ENCODE data around the gene CLGN. TPM values are rescaled to one million over a fixed set of nuclear protein-coding genes. Genes with fewer than 3 reads are reported as not detected.
A peak's percentile ranks its signal among the peaks of the same experiment; 100 is the strongest.

Gene CLGN
- total RNA-seq, 1 experiment from 2014 or later: 5.5 TPM

DNA sequence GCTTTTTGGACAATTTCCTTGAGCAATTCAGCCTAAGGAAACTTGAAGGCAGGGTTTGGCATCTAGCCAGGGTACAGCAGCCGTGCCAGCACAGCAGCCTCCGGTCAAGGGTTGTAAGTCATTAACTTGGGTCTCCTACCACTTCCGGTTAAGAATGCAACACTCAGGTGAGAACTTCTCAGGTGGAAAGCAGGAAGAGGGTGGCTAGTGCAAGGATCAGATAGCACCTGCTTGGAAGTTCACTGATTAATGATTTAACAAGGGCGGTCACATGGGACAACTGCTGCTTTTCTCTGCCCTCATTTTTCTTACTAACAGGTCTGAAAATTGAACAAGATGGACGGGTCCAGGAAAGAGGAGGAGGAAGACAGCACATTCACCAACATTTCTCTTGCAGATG, 84.1 kb downstream of the CLGN start:
- Mint-ChIP-seq H3K9me3 (ENCODE audit: unreplicated experiment) (no peaks in the 10 kb centered on the region), H3K27me3 (ENCODE audit: insufficient read depth, unreplicated experiment) (no peaks in the 10 kb centered on the region), H3K4me1 (ENCODE audit: low read depth, unreplicated experiment) (peaks cover 7% of the 10 kb centered on the region), H3K36me3 (ENCODE audit: insufficient read depth, unreplicated experiment) (no peaks in the 10 kb centered on the region), H3K27ac (ENCODE audit: unreplicated experiment) (no peak overlapping the region), H3K4me3 (ENCODE audit: unreplicated experiment) (peak overlapping the region; percentile 69)
- Histone ChIP-seq H3K27me3 (replicated peaks; ENCODE audit: control insufficient read depth, insufficient read depth, low read length) (no peaks in the 10 kb centered on the region), H3K4me3 (ENCODE audit: low read depth, low read length) (peak overlapping the region; percentile 4; the same call in 1 of the 2 replicates), H3K36me3 (ENCODE audit: control insufficient read depth, insufficient read depth, low read length) (no peaks in the 10 kb centered on the region), H3K9me3 (no peaks in the 10 kb centered on the region), H3K4me1 (peaks cover 6% of the 10 kb centered on the region; the same call in 1 of the 2 replicates)
- peak; percentile 69 to 84 for DNase-seq
- TF ChIP-seq, protein P1, sequence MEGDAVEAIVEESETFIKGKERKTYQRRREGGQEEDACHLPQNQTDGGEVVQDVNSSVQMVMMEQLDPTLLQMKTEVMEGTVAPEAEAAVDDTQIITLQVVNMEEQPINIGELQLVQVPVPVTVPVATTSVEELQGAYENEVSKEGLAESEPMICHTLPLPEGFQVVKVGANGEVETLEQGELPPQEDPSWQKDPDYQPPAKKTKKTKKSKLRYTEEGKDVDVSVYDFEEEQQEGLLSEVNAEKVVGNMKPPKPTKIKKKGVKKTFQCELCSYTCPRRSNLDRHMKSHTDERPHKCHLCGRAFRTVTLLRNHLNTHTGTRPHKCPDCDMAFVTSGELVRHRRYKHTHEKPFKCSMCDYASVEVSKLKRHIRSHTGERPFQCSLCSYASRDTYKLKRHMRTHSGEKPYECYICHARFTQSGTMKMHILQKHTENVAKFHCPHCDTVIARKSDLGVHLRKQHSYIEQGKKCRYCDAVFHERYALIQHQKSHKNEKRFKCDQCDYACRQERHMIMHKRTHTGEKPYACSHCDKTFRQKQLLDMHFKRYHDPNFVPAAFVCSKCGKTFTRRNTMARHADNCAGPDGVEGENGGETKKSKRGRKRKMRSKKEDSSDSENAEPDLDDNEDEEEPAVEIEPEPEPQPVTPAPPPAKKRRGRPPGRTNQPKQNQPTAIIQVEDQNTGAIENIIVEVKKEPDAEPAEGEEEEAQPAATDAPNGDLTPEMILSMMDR (IDR thresholded peaks at IDR 0.05; ENCODE audit: insufficient read depth in 1 of 2, low read depth in 1 of 2, low read length in 1 of 2, severe bottlenecking in 1 of 2, unreplicated experiment in 1 of 2): no peak
- ChIA-PET CTCF (interaction anchor here (0.5 to 2.2 kb wide), 2 partner anchors 17 to 84 kb away, joined by 5 to 7 read pairs; no protein-coding TSS in a partner anchor), POLR2A (no interaction called here)
- intact Hi-C loops (cut with micrococcal nuclease; ENCODE audit: unreplicated experiment): no loop called here
- BruUV-seq (replicated peaks): no TSS peak

DNA sequence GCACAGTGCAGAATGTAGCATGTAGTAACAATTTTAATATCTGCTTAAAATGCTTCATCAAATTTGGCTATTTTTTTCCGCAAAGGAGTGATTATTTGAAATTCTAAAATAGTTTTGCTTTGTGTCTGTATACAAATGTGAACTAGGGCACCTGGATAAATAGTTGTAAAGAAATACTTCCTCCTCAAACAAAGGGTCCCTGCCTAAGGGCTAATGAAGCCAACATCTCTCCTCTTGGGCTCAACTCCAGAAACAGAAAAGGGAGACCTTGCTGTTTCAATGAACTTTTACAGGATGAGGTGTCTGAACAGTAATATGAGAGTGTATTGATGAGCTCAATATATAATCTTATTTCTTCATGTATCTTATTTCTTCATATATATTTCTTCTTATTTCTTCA, 84.8 kb downstream of the CLGN start:
- DNase-seq: no peak
- Mint-ChIP-seq H3K27ac (ENCODE audit: unreplicated experiment) (no peak overlapping the region), H3K4me1 (ENCODE audit: low read depth, unreplicated experiment) (peaks cover 7% of the 10 kb centered on the region), H3K4me3 (ENCODE audit: unreplicated experiment) (no peak overlapping the region), H3K9me3 (ENCODE audit: unreplicated experiment) (no peaks in the 10 kb centered on the region), H3K36me3 (ENCODE audit: insufficient read depth, unreplicated experiment) (no peaks in the 10 kb centered on the region), H3K27me3 (ENCODE audit: insufficient read depth, unreplicated experiment) (no peaks in the 10 kb centered on the region)
- ChIA-PET POLR2A (no interaction called here), CTCF (interaction anchor here (0.5 to 2.2 kb wide), 2 partner anchors 17 to 84 kb away, joined by 5 to 7 read pairs; no protein-coding TSS in a partner anchor)
- no peaks in the 10 kb centered on the region for H3K36me3 ChIP-seq (ENCODE audit: control insufficient read depth, insufficient read depth, low read length)
- H3K9me3 ChIP-seq: no peaks in the 10 kb centered on the region
- intact Hi-C loops (cut with micrococcal nuclease; ENCODE audit: unreplicated experiment): no loop called here
- no peaks in the 10 kb centered on the region for H3K27me3 ChIP-seq (replicated peaks; ENCODE audit: control insufficient read depth, insufficient read depth, low read length)
- TF ChIP-seq, protein P1 (IDR thresholded peaks at IDR 0.05; ENCODE audit: insufficient read depth in 1 of 2, low read depth in 1 of 2, low read length in 1 of 2, severe bottlenecking in 1 of 2, unreplicated experiment in 1 of 2): no peak
- peaks cover 6% of the 10 kb centered on the region; the same call in 1 of the 2 replicates for H3K4me1 ChIP-seq
- no peak overlapping the region for H3K4me3 ChIP-seq (ENCODE audit: low read depth, low read length)
- BruUV-seq (replicated peaks): no TSS peak

Other genes starting within 250 kb of the CLGN start
- 36.8 and 39.6 TPM in 2 replicates for gene SCOC, start 54.0 kb downstream of the CLGN start, total RNA-seq (2022)
- not detected in 2 replicates for gene MGAT4D, start 70.6 kb upstream of the CLGN start, total RNA-seq (2022)
- gene ELMOD2, start 96.5 kb upstream of the CLGN start, total RNA-seq (2022): 26.2 and 28.1 TPM in 2 replicates
- gene UCP1, start 141.3 kb upstream of the CLGN start, total RNA-seq (2022): 0.51 and 0.54 TPM in 2 replicates

Measured in Caco-2 (cell line).